ENCODE measurements around the gene GRK5. TPM values are rescaled to one million over a fixed set of nuclear protein-coding genes. Genes with fewer than 3 reads are reported as not detected.

GRK5 gene
- total RNA-seq, 1 donor, result 16.0 TPM

GRCh38 chr10:119454316-119454715 lies 246.9 kb downstream of the GRK5 start:
- H3K4me3 ChIP-seq (ENCODE audit: low read depth, low read length), result no peak overlapping the region
- no peak for DNase-seq (ENCODE audit: low read depth)
- no peak for TF ChIP-seq CTCF (IDR thresholded peaks at IDR 0.05; ENCODE audit: insufficient read depth, low read depth, low read length)

- DNase-seq (ENCODE audit: low read depth), result no peak
- no peak overlapping the region for H3K4me3 ChIP-seq (ENCODE audit: low read depth, low read length)
- no peak for TF ChIP-seq CTCF (IDR thresholded peaks at IDR 0.05; ENCODE audit: insufficient read depth, low read depth, low read length)
These were observed 247.6 kb downstream of the GRK5 start for GRCh38 chr10:119454990-119455389.

- no peak for TF ChIP-seq CTCF (IDR thresholded peaks at IDR 0.05; ENCODE audit: insufficient read depth, low read depth, low read length)
- no peak overlapping the region for H3K4me3 ChIP-seq (ENCODE audit: low read depth, low read length)
- DNase-seq (ENCODE audit: low read depth), result no peak
These were observed 248.5 kb downstream of the GRK5 start for GRCh38 chr10:119455609-119456434.

- no peak for TF ChIP-seq CTCF (IDR thresholded peaks at IDR 0.05; ENCODE audit: insufficient read depth, low read depth, low read length)
- no peak for DNase-seq (ENCODE audit: low read depth)
- H3K4me3 ChIP-seq (ENCODE audit: low read depth, low read length), result no peak overlapping the region
These were observed 249.1 kb downstream of the GRK5 start for GRCh38 chr10:119456435-119456810.

GRCh38 chr10:119457966-119458766 lies 250.8 kb downstream of the GRK5 start:
- peak; percentile 5 for TF ChIP-seq CTCF (IDR thresholded peaks at IDR 0.05; ENCODE audit: insufficient read depth, low read depth, low read length)
- DNase-seq (ENCODE audit: low read depth), result no peak
- no peak overlapping the region for H3K4me3 ChIP-seq (ENCODE audit: low read depth, low read length)

- DNase-seq (ENCODE audit: low read depth), result no peak
- H3K4me3 ChIP-seq (ENCODE audit: low read depth, low read length), result no peak overlapping the region
- no peak for TF ChIP-seq CTCF (IDR thresholded peaks at IDR 0.05; ENCODE audit: insufficient read depth, low read depth, low read length)
These were observed 252.4 kb downstream of the GRK5 start for GRCh38 chr10:119459681-119460340.

All from fibroblast of villous mesenchyme (primary cell).